ENCODE measurements around the gene PPP1R15B. TPM values are rescaled to one million over a fixed set of nuclear protein-coding genes. Genes with fewer than 3 reads are reported as not detected.

PPP1R15B gene
- total RNA-seq, 4 donors from 2014 or later, result 62.3 to 238 (median 124) TPM

- TF ChIP-seq CTCF (IDR thresholded peaks at IDR 0.05), result no peak
- no peak for ATAC-seq (ENCODE audit: low FRiP score)
Observed at GRCh38 chr1:204414016-204414415, 2.4 kb upstream of the PPP1R15B start.

GRCh38 chr1:204413170-204413535, 1.5 kb upstream of the PPP1R15B start:
- TF ChIP-seq CTCF (IDR thresholded peaks at IDR 0.05), result no peak
- no peak for ATAC-seq (ENCODE audit: low FRiP score)
- DNase-seq (ENCODE audit: low spot score), result no peak

More at GRCh38 chr1:204414016-204414415, 2.4 kb upstream of the PPP1R15B start:
- no peak for DNase-seq (ENCODE audit: low spot score)

- TF ChIP-seq CTCF (IDR thresholded peaks at IDR 0.05), result no peak
- ATAC-seq (ENCODE audit: low FRiP score), result peak; percentile 42
- DNase-seq (ENCODE audit: low spot score), result no peak
Observed at GRCh38 chr1:204410688-204411450, 748 bp downstream of the PPP1R15B start.

- TF ChIP-seq CTCF (IDR thresholded peaks at IDR 0.05), result no peak
- DNase-seq (ENCODE audit: low spot score) (no peak), ATAC-seq (ENCODE audit: low FRiP score) (no peak)
Observed at GRCh38 chr1:204409836-204410687, 1.6 kb downstream of the PPP1R15B start.

GRCh38 chr1:204409123-204409522, 2.5 kb downstream of the PPP1R15B start:
- TF ChIP-seq CTCF (IDR thresholded peaks at IDR 0.05), result no peak
- no peak for DNase-seq (ENCODE audit: low spot score)
- ATAC-seq (ENCODE audit: low FRiP score), result no peak

- TF ChIP-seq CTCF (IDR thresholded peaks at IDR 0.05), result no peak
- DNase-seq (ENCODE audit: low spot score), result no peak
- no peak for ATAC-seq (ENCODE audit: low FRiP score)
Observed at GRCh38 chr1:204408602-204409001, 3.0 kb downstream of the PPP1R15B start.
